GM12864 (cell line): ENCODE results near the gene LCK.

Experiments used
- DNase-seq: peaks from one replicate; pipeline ENCODE4 v3.0.0-alpha.2; 2011; ENCODE audit warnings: low read depth
- H3K4me3 ChIP-seq: 2 replicates; pipeline ENCODE4 v1.5.1; 2011; ENCODE audit warnings: mild to moderate bottlenecking, low read depth, low read length, control low read depth
- TF ChIP-seq, protein P1 (sequence below): IDR thresholded peaks from 2 replicates; pipeline ENCODE4 v1.5.1; 2011; ENCODE audit warnings: low read depth, mild to moderate bottlenecking, moderate library complexity, low read length, control low read depth, inconsistent platforms; ENCODE audit errors: missing control alignments

The LCK gene

DNA sequence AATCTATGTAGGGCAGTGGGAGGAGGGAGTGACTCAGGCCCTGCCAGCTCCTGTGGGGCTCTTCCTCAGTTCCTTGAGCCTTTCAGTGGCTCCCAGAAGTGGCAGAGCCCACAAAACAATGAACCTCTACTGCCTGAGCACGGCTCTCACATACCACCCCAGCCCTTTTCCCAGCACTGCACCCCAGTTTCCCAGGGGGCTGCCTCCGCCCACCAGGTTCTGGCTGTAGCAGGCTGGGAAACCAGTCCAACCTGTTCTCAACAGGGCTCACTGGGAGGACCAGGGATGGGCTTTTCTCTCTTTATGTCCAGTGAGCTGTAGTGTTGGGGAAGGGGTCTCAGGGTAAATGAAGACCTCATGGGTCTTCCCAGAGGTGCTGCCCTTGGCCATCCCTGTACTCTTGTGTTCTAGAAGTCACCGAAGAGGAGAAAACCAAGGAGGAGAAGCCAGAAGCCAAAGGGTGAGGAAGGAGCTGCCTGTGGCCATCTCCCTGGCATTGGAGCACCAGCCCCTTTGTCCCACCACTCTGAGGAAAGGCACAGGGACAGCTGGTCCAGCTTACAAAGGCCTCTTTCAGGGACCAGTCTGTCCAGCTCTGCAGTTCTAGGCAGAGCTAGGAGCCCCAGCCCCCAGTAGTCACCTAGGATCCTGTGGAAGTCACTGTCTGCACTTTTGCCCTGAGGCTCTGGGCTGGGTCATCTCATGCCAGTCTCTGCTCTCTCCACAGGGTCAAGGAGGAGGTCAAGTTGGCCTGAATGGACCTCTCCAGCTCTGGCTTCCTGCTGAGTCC lies 81.4 kb downstream of the LCK start:
- no peak for DNase-seq
- H3K4me3 ChIP-seq: no peak overlapping the region
- TF ChIP-seq, protein P1, sequence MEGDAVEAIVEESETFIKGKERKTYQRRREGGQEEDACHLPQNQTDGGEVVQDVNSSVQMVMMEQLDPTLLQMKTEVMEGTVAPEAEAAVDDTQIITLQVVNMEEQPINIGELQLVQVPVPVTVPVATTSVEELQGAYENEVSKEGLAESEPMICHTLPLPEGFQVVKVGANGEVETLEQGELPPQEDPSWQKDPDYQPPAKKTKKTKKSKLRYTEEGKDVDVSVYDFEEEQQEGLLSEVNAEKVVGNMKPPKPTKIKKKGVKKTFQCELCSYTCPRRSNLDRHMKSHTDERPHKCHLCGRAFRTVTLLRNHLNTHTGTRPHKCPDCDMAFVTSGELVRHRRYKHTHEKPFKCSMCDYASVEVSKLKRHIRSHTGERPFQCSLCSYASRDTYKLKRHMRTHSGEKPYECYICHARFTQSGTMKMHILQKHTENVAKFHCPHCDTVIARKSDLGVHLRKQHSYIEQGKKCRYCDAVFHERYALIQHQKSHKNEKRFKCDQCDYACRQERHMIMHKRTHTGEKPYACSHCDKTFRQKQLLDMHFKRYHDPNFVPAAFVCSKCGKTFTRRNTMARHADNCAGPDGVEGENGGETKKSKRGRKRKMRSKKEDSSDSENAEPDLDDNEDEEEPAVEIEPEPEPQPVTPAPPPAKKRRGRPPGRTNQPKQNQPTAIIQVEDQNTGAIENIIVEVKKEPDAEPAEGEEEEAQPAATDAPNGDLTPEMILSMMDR: no peak

DNA sequence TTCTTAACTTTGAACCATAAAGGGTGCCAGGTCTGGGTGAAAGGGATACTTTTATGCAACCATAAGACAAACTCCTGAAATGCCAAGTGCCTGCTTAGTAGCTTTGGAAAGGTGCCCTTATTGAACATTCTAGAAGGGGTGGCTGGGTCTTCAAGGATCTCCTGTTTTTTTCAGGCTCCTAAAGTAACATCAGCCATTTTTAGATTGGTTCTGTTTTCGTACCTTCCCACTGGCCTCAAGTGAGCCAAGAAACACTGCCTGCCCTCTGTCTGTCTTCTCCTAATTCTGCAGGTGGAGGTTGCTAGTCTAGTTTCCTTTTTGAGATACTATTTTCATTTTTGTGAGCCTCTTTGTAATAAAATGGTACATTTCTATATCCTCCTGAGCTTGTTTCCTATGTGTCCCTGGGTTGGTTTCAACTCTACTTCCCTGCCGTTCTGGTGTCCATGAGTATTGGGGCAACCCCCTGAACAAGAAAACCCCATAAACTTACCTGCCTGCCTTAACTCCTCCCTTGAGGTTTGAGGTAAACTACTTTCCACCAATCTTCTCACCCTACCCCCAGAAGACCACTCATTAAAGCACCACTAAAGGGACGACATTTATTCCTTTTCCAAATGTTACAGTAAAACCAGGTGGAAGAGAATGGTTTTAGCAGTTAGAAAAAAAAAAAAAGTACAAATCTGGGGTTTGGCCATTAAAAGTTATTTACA lies 82.3 kb downstream of the LCK start:
- H3K4me3 ChIP-seq: peak overlapping the region; percentile 67; the same call in 1 of the 2 replicates
- TF ChIP-seq, protein P1: peak; percentile 1
- no peak for DNase-seq

DNA sequence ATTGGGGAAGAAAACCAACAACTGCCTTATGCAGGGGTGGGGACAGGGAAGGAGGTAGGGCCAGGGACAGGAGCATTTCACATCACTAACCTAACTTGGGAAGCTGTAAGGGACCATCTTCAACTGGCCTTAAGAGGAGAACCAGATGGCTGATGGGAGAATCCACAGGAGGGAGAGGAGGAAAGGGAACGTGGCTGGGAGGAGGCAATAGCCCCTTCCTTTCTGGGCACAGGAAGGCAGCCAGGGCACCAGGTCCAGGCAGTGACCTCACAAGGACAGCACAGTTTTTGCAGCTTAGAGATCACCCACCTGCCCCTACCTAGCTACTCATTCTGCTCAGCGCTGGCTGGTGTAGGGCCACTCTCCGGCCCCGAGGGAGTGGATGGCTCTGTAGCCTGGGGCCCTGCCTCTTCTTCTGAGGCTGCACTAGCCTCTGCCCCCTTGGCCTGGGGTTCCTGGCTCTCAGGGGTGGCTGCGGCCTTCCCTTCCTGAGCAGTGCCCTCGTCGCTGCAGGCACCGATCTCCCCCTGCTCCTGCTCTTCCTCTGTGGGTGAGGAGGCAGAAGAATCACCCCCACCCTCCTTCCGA lies 83.3 kb downstream of the LCK start:
- TF ChIP-seq, protein P1: no peak
- peak overlapping the region; percentile 67 for H3K4me3 ChIP-seq
- no peak for DNase-seq

DNA sequence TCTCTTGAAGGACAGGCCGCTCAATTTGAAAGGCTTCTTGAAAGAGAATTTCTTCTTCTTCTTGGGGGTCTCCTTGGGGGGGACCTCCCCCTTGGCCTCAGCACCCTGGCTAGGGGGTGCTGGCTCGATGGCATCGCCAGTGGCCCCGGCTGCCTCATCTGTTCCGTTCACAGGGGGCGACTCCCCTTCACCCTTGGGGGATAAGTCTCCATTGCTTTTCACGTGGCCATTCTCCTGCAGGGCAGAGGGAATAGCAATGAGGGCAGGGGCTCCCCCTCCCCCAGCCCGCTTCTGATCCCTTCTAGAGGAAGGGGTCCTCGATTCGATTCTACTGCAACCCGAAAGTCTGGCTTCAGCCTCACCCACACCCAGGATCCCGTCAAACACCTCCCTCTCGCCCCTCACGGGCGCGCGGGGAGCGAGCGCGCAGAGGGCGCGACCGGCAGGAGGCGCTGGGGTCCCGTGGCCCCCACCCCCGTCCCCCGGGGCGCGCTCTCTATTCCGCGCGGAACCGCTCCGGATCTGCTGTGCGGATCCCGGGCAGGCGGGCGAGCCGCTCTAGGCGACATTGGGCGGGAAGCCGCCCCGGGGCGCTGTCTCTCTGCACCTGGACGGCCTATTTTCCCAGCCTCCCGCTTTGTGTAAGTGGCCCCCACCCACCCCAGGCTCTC lies 83.9 kb downstream of the LCK start:
- DNase-seq: no peak
- H3K4me3 ChIP-seq: peak overlapping the region; percentile 67
- TF ChIP-seq, protein P1: peak; percentile 78

DNA sequence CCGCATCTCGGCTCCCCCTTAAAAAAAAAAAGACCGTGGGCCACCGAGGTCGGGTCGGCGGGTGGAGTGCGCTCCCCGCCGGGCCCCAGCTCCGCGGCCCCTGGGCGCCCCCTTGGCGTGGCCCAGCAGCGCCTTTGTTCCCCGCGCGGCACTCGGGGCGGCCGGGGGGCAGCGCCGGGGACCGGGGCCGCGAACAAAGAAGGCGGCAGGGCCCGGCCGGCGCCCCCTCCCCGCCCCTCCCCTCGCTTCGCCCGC lies 84.4 kb downstream of the LCK start:
- DNase-seq: no peak
- TF ChIP-seq, protein P1: no peak
- peak overlapping the region; percentile 67 for H3K4me3 ChIP-seq
